Measurements from ENCODE around the gene ADAM12.
"Not testable (repeated sequence)": the region's sequence is repeated elsewhere in the genome, so short reads cannot be mapped to it uniquely, and the experiment has no call there.

ADAM12 gene

DNA sequence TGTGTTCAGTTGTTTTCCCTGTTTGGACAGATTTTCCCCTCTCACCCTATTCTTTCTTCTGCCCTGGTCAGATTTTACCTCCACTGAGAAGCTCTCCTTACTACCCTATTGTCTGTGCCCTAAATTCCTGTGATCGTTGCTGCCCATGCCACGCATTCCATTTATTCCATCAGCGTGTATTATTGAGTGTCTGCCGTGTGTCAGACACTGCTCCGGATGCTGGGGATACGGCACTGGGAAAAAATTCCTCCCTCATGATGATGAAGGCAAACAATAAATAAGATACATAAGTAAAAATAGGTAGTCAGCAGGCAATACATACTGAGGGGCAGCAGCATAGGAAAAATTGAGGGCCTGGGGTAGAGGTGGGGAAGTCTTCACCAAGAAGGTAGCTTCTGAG is 405.1 kb downstream of the ADAM12 start:
- DNase-seq (ENCODE audit: extremely low spot score, insufficient read length, low read depth) (no peak), FAIRE-seq (no peak)

DNA sequence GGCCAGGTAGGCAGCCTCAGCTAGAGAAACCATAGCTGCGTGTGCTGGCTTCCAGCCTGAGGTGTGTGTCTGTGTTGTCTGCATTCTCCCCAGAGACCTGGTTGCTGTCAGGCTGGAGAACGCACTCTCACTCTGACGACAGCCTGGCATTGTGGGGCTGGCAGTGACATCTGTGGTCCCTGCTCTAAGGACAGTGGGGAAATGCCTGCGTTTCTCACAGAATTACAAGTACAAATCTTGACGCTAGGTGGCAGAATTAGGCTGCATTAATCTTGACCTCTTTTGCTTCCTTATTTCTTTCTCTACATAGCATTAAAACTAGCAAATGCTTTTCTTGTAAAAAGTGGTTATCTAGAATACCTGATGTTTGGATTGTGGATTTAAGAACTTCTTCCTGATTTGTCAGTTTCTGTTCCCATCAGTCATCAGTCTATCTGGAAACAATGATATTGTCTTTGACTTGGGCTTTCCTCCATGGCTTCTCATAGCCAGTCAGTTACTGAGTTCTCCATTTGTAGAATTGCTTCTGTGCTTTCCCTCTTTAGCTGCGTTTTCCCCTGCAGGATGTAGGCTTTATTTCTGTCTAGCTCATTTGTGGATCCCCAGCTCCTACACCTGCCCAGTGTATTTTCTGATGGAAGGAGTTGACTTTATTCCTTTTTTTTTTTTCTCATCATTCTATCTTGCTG is 405.9 kb downstream of the ADAM12 start:
- DNase-seq (ENCODE audit: extremely low spot score, insufficient read length, low read depth) (no peak), FAIRE-seq (peak; percentile 90)

DNA sequence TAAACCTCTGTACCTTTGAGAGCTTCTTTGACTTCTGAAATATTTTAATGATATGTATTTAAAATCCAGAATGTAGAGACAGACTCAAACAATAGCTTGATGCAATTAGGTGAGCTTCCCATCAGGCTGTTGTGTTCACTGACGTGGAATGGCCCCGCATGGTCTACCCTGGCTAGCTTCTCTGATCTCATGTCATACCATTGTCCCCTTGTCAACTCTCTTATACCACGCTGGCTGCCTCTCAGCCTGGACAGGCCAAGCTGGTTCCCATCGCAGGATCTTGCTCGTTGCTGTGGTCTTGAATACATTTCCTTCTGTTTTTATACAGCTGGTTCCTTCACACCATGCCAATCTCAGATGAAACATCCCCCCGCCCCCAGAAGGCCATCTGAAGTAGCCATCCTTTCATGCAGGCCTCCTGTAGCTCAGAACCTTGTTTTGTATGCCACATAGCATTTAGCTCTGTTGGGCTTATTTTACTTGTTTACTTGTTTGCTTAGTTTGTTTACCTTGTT is 407.7 kb downstream of the ADAM12 start:
- FAIRE-seq (no peak), DNase-seq (ENCODE audit: extremely low spot score, insufficient read length, low read depth) (no peak)

DNA sequence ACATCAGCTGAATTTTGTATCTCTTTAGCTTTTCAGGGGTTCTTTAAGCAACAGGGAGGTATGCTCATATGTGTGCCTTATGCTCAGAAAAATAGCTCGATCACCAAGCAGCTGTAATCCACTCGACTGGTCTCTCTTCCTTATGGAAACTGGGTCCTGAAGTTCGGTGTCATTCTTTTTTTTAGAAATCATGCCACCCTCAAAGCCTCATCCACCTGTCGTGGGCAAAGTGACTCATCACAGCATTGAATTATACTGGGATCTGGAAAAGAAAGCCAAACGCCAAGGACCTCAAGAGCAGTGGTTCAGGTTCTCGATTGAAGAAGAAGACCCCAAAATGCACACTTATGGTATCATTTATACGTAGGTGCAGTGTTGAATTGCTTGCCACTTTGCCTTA is 408.3 kb downstream of the ADAM12 start:
- no peak for FAIRE-seq
- no peak for DNase-seq (ENCODE audit: extremely low spot score, insufficient read length, low read depth)

DNA sequence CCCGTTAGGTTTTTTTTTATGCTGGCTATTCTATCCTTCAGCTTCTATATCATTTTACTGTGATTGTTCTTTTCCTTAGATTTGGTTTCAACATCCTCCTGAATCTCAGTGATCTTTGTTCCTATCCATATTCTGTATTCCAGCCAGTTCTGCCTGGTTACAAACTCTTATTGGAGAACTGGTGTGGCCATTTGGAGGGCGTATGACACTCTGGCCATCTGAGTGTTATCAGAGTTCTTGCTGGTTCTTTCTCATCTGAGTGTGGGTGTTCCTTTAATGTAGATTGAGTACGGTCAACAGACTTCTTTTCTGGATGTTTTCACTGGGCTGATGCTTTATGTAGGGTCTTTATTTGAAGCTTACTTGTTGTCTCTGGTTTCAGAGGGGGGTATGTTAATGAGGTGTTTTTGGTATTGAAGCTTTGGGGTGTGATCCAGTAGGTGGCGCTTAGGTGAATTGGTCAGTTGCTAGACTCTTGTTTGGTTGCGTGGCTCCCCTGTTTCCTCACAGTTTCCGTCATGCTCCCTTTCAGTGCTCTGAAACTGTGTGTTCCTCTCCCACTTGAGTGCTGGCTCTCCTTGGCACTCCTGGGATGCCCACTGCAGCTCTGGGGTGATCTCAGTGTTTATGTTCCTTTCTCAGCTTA is 411.2 kb downstream of the ADAM12 start:
- FAIRE-seq (peak; percentile 64), DNase-seq (ENCODE audit: extremely low spot score, insufficient read length, low read depth) (no peak)

DNA sequence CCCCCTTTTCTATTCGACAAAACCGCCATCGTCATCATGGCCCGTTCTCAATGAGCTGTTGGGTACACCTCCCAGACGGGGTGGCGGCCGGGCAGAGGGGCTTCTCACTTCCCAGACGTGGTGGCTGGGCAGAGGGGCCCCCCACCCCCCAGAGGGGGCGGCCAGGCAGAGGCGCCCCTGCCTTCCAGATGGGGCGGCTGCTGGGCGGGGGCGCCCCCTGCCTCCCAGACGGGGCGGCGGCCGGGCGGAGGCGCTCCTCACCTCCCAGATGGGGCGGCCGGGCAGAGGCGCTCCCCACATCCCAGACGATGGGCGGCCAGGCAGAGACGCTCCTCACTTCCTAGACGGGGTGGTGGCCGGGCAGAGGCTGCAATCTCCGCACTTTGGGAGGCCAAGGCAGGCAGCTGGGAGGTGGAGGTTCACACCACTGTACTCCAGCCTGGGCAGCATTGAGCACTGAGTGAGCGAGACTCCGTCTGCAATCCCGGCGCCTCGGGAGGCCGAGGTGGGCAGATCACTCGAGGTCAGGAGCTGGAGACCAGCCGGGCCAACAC is 418.1 kb downstream of the ADAM12 start:
- not testable (repeated sequence) for FAIRE-seq; DNase-seq (ENCODE audit: extremely low spot score, insufficient read length, low read depth)

DNA sequence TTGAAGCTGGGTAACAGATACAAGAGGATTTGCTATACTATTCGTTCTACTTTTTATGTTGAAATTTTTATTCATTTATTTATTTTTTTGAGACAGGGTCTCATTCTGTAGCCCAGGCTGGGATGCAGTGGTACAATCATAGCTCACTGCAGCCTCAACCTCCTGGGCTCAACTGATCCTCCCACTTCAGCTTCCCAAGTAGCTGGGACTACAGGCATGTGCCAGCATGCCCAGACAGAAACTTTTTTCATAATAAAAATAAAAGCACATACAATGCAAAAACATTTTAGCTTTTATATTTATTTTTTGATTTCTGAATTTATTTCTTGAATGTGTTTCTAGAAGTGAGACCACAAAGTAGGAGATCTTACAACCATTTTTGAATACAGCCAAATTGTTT is 420.7 kb downstream of the ADAM12 start:
- DNase-seq (ENCODE audit: extremely low spot score, insufficient read length, low read depth) (no peak), FAIRE-seq (no peak)

DNA sequence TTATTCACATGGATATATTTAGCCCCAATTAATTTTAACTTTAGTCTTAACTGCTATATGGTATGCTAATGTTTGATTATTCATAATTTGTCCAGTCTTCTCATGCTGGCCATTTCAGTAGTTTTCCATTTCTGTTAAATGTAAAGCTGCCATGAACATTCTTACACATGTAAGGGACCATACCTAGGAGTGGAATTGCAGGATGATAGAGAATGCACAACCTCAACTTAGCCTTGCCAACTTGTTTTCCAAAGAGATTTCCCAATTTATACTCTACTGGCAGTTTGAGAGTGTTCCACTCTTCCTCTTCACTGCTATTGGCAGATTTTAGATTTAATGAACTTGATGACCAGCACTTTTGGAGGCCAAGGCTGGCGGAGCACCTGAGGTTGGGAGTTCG is 423.7 kb downstream of the ADAM12 start:
- DNase-seq (ENCODE audit: extremely low spot score, insufficient read length, low read depth) (no peak), FAIRE-seq (no peak)

Measured in GM18507 (cell line).